HEK293 (cell line): Measurements from ENCODE around the gene SLC6A13.

Source experiments
- GLI4 ChIP-seq: fragments of 450-650 bp; formaldehyde crosslinking; IDR thresholded peaks from 2 replicates; pipeline ENCODE4 v1.5.1; 2016; ENCODE audit warnings: missing biosample characterization, missing genetic modification characterization
- GLIS2 ChIP-seq: fragments of 450-650 bp; formaldehyde crosslinking; IDR thresholded peaks from 2 replicates; pipeline ENCODE4 v1.5.1; 2016; ENCODE audit warnings: missing biosample characterization, missing genetic modification characterization
- HOXA7 ChIP-seq: sonication (generic); formaldehyde crosslinking; IDR thresholded peaks from 2 replicates; pipeline ENCODE4 v1.8.1; 2022; ENCODE audit warnings: missing genetic modification reagents, borderline replicate concordance
- HOXD13 ChIP-seq: sonication (generic); formaldehyde crosslinking; IDR thresholded peaks from 2 replicates; pipeline ENCODE4 v1.8.0; 2022; ENCODE audit warnings: missing genetic modification reagents, borderline replicate concordance
- IKZF3 ChIP-seq: fragments of 450-650 bp; IDR thresholded peaks from 2 replicates; pipeline ENCODE4 v1.5.0; 2018; ENCODE audit warnings: missing biosample characterization, mild to moderate bottlenecking, missing genetic modification characterization, moderate library complexity
- KLF1 ChIP-seq: fragments of 450-650 bp; formaldehyde crosslinking; IDR thresholded peaks from 2 replicates; pipeline ENCODE4 v1.5.1; 2016; ENCODE audit warnings: missing biosample characterization, missing genetic modification characterization
- KLF7 ChIP-seq: fragments of 450-650 bp; formaldehyde crosslinking; IDR thresholded peaks from 2 replicates; pipeline ENCODE4 v1.5.1; 2016; ENCODE audit warnings: missing biosample characterization, missing genetic modification characterization, borderline replicate concordance
- KLF9 ChIP-seq: fragments of 450-650 bp; formaldehyde crosslinking; IDR thresholded peaks from 2 replicates; pipeline ENCODE4 v1.5.1; 2016; ENCODE audit warnings: missing biosample characterization, missing genetic modification characterization, low read depth
- MEIS1 ChIP-seq: sonication (generic); formaldehyde crosslinking; IDR thresholded peaks from 2 replicates; pipeline ENCODE4 v1.8.1; 2022; ENCODE audit warnings: missing genetic modification reagents, mild to moderate bottlenecking, borderline replicate concordance
- PATZ1 ChIP-seq: fragments of 450-650 bp; formaldehyde crosslinking; IDR thresholded peaks from 2 replicates; pipeline ENCODE4 v1.5.1; 2016; ENCODE audit warnings: missing biosample characterization, missing genetic modification characterization
- PRDM1 ChIP-seq: fragments of 450-650 bp; formaldehyde crosslinking; IDR thresholded peaks from 2 replicates; pipeline ENCODE4; 2016; ENCODE audit warnings: missing biosample characterization, missing genetic modification characterization
- SETDB1 ChIP-seq: IDR thresholded peaks from one replicate; pipeline ENCODE4 v1.6.1; 2017; ENCODE audit warnings: mild to moderate bottlenecking, low read length, moderate library complexity, mixed read lengths; ENCODE audit not compliant: insufficient read length
- SP3 ChIP-seq: fragments of 450-650 bp; formaldehyde crosslinking; IDR thresholded peaks from 2 replicates; pipeline ENCODE4 v1.5.1; 2016; ENCODE audit warnings: missing biosample characterization, missing genetic modification characterization
- SP7 ChIP-seq: fragments of 450-650 bp; formaldehyde crosslinking; IDR thresholded peaks from 2 replicates; pipeline ENCODE4 v1.5.1; 2016; ENCODE audit warnings: missing biosample characterization, missing genetic modification characterization
- ZBTB8A ChIP-seq: fragments of 450-650 bp; formaldehyde crosslinking; IDR thresholded peaks from 2 replicates; pipeline ENCODE4 v1.5.1; 2016; ENCODE audit warnings: missing biosample characterization, missing genetic modification characterization
- ZFP3 ChIP-seq: fragments of 450-650 bp; formaldehyde crosslinking; IDR thresholded peaks from 2 replicates; pipeline ENCODE4 v1.5.1; 2016; ENCODE audit warnings: low read depth, missing biosample characterization, missing genetic modification characterization
- ZIC2 ChIP-seq: fragments of 450-650 bp; formaldehyde crosslinking; IDR thresholded peaks from 2 replicates; pipeline ENCODE4 v1.5.1; 2016; ENCODE audit warnings: missing biosample characterization, missing genetic modification characterization
- ZNF138 ChIP-seq: fragments of 450-650 bp; formaldehyde crosslinking; IDR thresholded peaks from 2 replicates; pipeline ENCODE4 v1.5.1; 2016; ENCODE audit warnings: missing biosample characterization, missing genetic modification characterization, borderline replicate concordance
- ZNF140 ChIP-seq: fragments of 450-650 bp; formaldehyde crosslinking; IDR thresholded peaks from 2 replicates; pipeline ENCODE4 v1.5.1; 2016; ENCODE audit warnings: missing biosample characterization, missing genetic modification characterization
- ZNF16 ChIP-seq: fragments of 450-650 bp; formaldehyde crosslinking; IDR thresholded peaks from 2 replicates; pipeline ENCODE4 v1.5.1; 2016; ENCODE audit warnings: low read depth, missing biosample characterization, missing genetic modification characterization
- ZNF174 ChIP-seq: fragments of 450-650 bp; formaldehyde crosslinking; IDR thresholded peaks from 2 replicates; pipeline ENCODE4 v1.5.0; 2017; ENCODE audit warnings: missing biosample characterization, mild to moderate bottlenecking, missing genetic modification characterization
- ZNF2 ChIP-seq: fragments of 450-650 bp; formaldehyde crosslinking; IDR thresholded peaks from 2 replicates; pipeline ENCODE4 v1.5.1; 2016; ENCODE audit warnings: missing biosample characterization, missing genetic modification characterization
- ZNF223 ChIP-seq: fragments of 450-650 bp; formaldehyde crosslinking; IDR thresholded peaks from 2 replicates; pipeline ENCODE4 v1.5.1; 2016; ENCODE audit warnings: missing biosample characterization, missing genetic modification characterization
- ZNF274 ChIP-seq, 2 experiments: fragments of 200-500 bp in 1 of 2; fragments of 450-650 bp in 1 of 2; sonication (Bioruptor generic) in 1 of 2; formaldehyde crosslinking in 1 of 2; IDR thresholded peaks; 2 replicates each; pipeline versions ENCODE4 v1.5.1 to v1.6.1; 2014 to 2016; ENCODE audit warnings: borderline replicate concordance in 1 of 2, inconsistent platforms in 1 of 2, low read length in 1 of 2, missing biosample characterization in 1 of 2, missing genetic modification characterization in 1 of 2
- ZNF341 ChIP-seq: fragments of 450-650 bp; formaldehyde crosslinking; IDR thresholded peaks from 2 replicates; pipeline ENCODE4; 2016; ENCODE audit warnings: low read depth, missing biosample characterization, missing genetic modification characterization
- ZNF423 ChIP-seq: fragments of 450-650 bp; formaldehyde crosslinking; IDR thresholded peaks from 2 replicates; pipeline ENCODE4 v1.5.1; 2016; ENCODE audit warnings: missing biosample characterization, missing genetic modification characterization
- ZNF544 ChIP-seq: fragments of 450-650 bp; formaldehyde crosslinking; IDR thresholded peaks from 2 replicates; pipeline ENCODE4 v1.5.0; 2017; ENCODE audit warnings: missing biosample characterization, missing genetic modification characterization
- ZNF548 ChIP-seq: fragments of 450-650 bp; formaldehyde crosslinking; IDR thresholded peaks from 2 replicates; pipeline ENCODE4 v1.5.1; 2016; ENCODE audit warnings: missing biosample characterization, missing genetic modification characterization
- ZNF560 ChIP-seq: fragments of 450-650 bp; formaldehyde crosslinking; IDR thresholded peaks from 2 replicates; pipeline ENCODE4 v1.5.1; 2017; ENCODE audit warnings: missing biosample characterization, missing genetic modification characterization, borderline replicate concordance
- ZNF621 ChIP-seq: fragments of 450-650 bp; formaldehyde crosslinking; IDR thresholded peaks from 2 replicates; pipeline ENCODE4 v1.5.1; 2017; ENCODE audit warnings: missing biosample characterization, missing genetic modification characterization
- ZNF629 ChIP-seq: fragments of 450-650 bp; formaldehyde crosslinking; IDR thresholded peaks from 2 replicates; pipeline ENCODE4 v1.5.1; 2017; ENCODE audit warnings: missing biosample characterization, missing genetic modification characterization
- ZNF645 ChIP-seq: fragments of 450-650 bp; formaldehyde crosslinking; IDR thresholded peaks from 2 replicates; pipeline ENCODE4; 2016; ENCODE audit warnings: missing biosample characterization, missing genetic modification characterization
- ZNF670 ChIP-seq: fragments of 450-650 bp; formaldehyde crosslinking; IDR thresholded peaks from 2 replicates; pipeline ENCODE4 v1.5.1; 2016; ENCODE audit warnings: missing biosample characterization, missing genetic modification characterization, low read depth
- ZNF677 ChIP-seq: fragments of 450-650 bp; IDR thresholded peaks from 2 replicates; pipeline ENCODE4 v1.5.0; 2018; ENCODE audit warnings: missing biosample characterization, mild to moderate bottlenecking, missing genetic modification characterization, moderate library complexity
- ZNF747 ChIP-seq: fragments of 450-650 bp; formaldehyde crosslinking; IDR thresholded peaks from 2 replicates; pipeline ENCODE4 v1.5.1; 2016; ENCODE audit warnings: missing biosample characterization, missing genetic modification characterization
- ZNF776 ChIP-seq: fragments of 450-650 bp; formaldehyde crosslinking; IDR thresholded peaks from 2 replicates; pipeline ENCODE4 v1.5.0; 2017; ENCODE audit warnings: missing biosample characterization, missing genetic modification characterization, borderline replicate concordance
- ZNF785 ChIP-seq: fragments of 450-650 bp; formaldehyde crosslinking; IDR thresholded peaks from 2 replicates; pipeline ENCODE4 v1.5.1; 2016; ENCODE audit warnings: missing biosample characterization, missing genetic modification characterization
- ZNF843 ChIP-seq: fragments of 450-650 bp; formaldehyde crosslinking; IDR thresholded peaks from 2 replicates; pipeline ENCODE4 v1.5.1; 2016; ENCODE audit warnings: missing biosample characterization, missing genetic modification characterization
- ZSCAN30 ChIP-seq: fragments of 450-650 bp; IDR thresholded peaks from 2 replicates; pipeline ENCODE4 v1.5.1; 2018; ENCODE audit warnings: missing biosample characterization, mild to moderate bottlenecking, missing genetic modification characterization, moderate library complexity
- TF ChIP-seq, protein P1 (sequence below): fragments of 450-650 bp; formaldehyde crosslinking; IDR thresholded peaks from 2 replicates; pipeline ENCODE4 v1.5.1; 2016; ENCODE audit warnings: missing biosample characterization, missing genetic modification characterization

The SLC6A13 gene

DNA sequence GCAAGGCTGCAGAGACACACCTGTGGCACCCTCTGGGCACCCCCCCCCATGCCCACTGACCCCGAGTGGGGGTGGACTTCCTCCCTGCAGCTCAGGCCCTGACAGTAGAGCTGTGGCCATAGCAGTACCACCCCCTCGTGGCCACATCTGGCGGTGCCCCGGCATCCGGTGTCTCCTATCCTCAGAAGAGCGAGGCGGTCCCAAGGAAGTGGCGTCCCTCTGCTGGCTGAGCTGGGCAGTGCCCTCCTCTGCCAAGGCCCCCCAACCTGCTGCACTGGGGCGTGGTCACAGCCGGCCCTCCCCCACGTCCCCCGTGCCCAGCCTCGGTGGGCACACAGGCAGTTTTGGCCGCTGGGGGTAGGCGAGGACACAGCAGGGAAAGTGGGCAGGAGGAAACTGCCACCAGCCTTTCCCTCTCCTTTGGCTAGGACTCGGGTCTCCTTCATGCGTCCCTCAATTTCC lies 42.7 kb downstream of the SLC6A13 start (continued):
- TF ChIP-seq, protein P1, sequence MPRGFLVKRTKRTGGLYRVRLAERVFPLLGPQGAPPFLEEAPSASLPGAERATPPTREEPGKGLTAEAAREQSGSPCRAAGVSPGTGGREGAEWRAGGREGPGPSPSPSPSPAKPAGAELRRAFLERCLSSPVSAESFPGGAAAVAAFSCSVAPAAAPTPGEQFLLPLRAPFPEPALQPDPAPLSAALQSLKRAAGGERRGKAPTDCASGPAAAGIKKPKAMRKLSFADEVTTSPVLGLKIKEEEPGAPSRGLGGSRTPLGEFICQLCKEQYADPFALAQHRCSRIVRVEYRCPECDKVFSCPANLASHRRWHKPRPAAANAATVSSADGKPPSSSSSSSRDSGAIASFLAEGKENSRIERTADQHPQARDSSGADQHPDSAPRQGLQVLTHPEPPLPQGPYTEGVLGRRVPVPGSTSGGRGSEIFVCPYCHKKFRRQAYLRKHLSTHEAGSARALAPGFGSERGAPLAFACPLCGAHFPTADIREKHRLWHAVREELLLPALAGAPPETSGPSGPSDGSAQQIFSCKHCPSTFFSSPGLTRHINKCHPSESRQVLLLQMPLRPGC (tag by site-specific recombination) = no peak
- no peak for TF ChIP-seq ZNF423 (tag by site-specific recombination)
- peak; percentile 47; the same call in 1 of the 2 replicates for TF ChIP-seq ZSCAN30 (tag by site-specific recombination)
- TF ChIP-seq ZBTB8A = no peak
- TF ChIP-seq ZNF2 (tag by site-specific recombination) = peak; percentile 74; the same call in 1 of the 2 replicates
- peak; percentile 84 for TF ChIP-seq PATZ1 (tag by site-specific recombination)
- TF ChIP-seq ZNF544 (tag by site-specific recombination) = no peak
- no peak for TF ChIP-seq ZNF621 (tag by site-specific recombination)
- no peak for TF ChIP-seq HOXD13
- no peak for TF ChIP-seq ZNF843 (tag by site-specific recombination)
- TF ChIP-seq ZNF785 (tag by site-specific recombination) = 0 out of 2 replicates have a peak, but pooled peaks have one; percentile 53
- TF ChIP-seq MEIS1 = no peak
- no peak for TF ChIP-seq ZNF670 (tag by site-specific recombination)
- TF ChIP-seq KLF1 (tag by site-specific recombination) = peak; percentile 44; the same call in 1 of the 2 replicates
- no peak for TF ChIP-seq ZNF677 (tag by site-specific recombination)
- TF ChIP-seq GLIS2 (tag by site-specific recombination) = peak; percentile 83
- no peak for TF ChIP-seq ZNF223 (tag by site-specific recombination)
- TF ChIP-seq GLI4 = no peak
- no peak; the same call in 1 of the 2 replicates for TF ChIP-seq ZIC2 (tag by site-specific recombination)
- no peak for TF ChIP-seq ZNF548 (tag by site-specific recombination)
- no peak; the same call in 1 of the 2 replicates for TF ChIP-seq ZNF629
- no peak for TF ChIP-seq IKZF3 (tag by site-specific recombination)
- TF ChIP-seq KLF7 (tag by site-specific recombination) = no peak
- TF ChIP-seq SETDB1 = no peak
- TF ChIP-seq ZNF341 (tag by site-specific recombination) = peak; percentile 62
- TF ChIP-seq HOXA7 (CRISPR knock-in tag) = no peak
- TF ChIP-seq ZNF747 (tag by site-specific recombination) = no peak
- no peak for TF ChIP-seq ZNF645 (tag by site-specific recombination)
- TF ChIP-seq ZFP3 = no peak
- TF ChIP-seq KLF9 (tag by site-specific recombination) = peak; percentile 76
- no peak for TF ChIP-seq ZNF776
- TF ChIP-seq ZNF174 (tag by site-specific recombination) = no peak
- 0 out of 2 replicates have a peak, but pooled peaks have one; percentile 26 for TF ChIP-seq PRDM1 (tag by site-specific recombination)
- TF ChIP-seq SP7 (tag by site-specific recombination) = peak; percentile 45
- no peak for TF ChIP-seq ZNF274 (IDR thresholded peaks at IDR 0.05; ENCODE audit: low read length)
- TF ChIP-seq ZNF274 (tag by site-specific recombination; IDR thresholded peaks at IDR 0.05; ENCODE audit: borderline replicate concordance) = no peak
- TF ChIP-seq ZNF138 (tag by site-specific recombination) = no peak
- no peak for TF ChIP-seq SP3 (tag by site-specific recombination)
- no peak for TF ChIP-seq ZNF16 (tag by site-specific recombination)
- no peak for TF ChIP-seq ZNF560 (tag by site-specific recombination)
- TF ChIP-seq ZNF140 = no peak
